Thyroid gland (tissue), 4 donors: ENCODE data around the gene CLASP1. TPM values are rescaled to one million over a fixed set of nuclear protein-coding genes. Genes with fewer than 3 reads are reported as not detected.
A peak's percentile ranks its signal among the peaks of the same experiment; 100 is the strongest.
"Not testable (repeated sequence)": the region's sequence is repeated elsewhere in the genome, so short reads cannot be mapped to it uniquely, and the experiment has no call there.

Experiments
- DNase-seq, 2 donors: peaks; one replicate each; pipeline ENCODE4 v3.0.0-alpha.2; 2019
- H3K27ac ChIP-seq, 3 donors: fragments of 200-600 bp; sonication (generic); 1 replicate in 2 of 3; 2 replicates in 1 of 3; pipeline ENCODE4 v1.5.1; 2016 to 2019; ENCODE audit warnings: mild to moderate bottlenecking in 1 of 3, moderate library complexity in 1 of 3
- H3K27me3 ChIP-seq: fragments of 200-600 bp; sonication (generic); one replicate; pipeline ENCODE4 v1.5.1; 2019
- H3K36me3 ChIP-seq, 2 donors: fragments of 200-600 bp; sonication (generic); one replicate each; pipeline ENCODE4 v1.5.1; 2016 to 2019
- H3K4me1 ChIP-seq, 2 donors: fragments of 200-600 bp; sonication (generic); one replicate each; pipeline ENCODE4 v1.5.1; 2017 to 2019
- H3K4me3 ChIP-seq, 3 donors: fragments of 200-600 bp; sonication (generic); replicated peaks in 1 of 3; 1 replicate in 2 of 3; 2 replicates in 1 of 3; pipeline ENCODE4 v1.5.1; 2016; ENCODE audit warnings: mild to moderate bottlenecking in 1 of 3
- H3K9me3 ChIP-seq: fragments of 200-600 bp; sonication (generic); one replicate; pipeline ENCODE4 v1.5.1; 2017
- POLR2A ChIP-seq, 2 donors: fragments of 450-650 bp; IDR thresholded peaks; one replicate each; pipeline ENCODE4 v1.6.1; 2017; ENCODE audit warnings: antibody characterized with exemption in 2 of 2, mild to moderate bottlenecking in 2 of 2, moderate library complexity in 1 of 2
- WGBS, 2 donors: methylation state at CpG; one replicate each; pipeline ENCODE4 v1.1.5; 2017; 5-methylcytosine and 5-hydroxymethylcytosine counted together
- intact Hi-C: fragments of 100-400 bp; cut with DNase I; formaldehyde crosslinking; loops from one replicate; pipeline ENCODE4 v1.15.1; 2023
- total RNA-seq, 4 donors: library from RNA; depleted of rRNA; stranded (reverse); fragments of >200 nt; gene quantifications; one replicate each; pipeline ENCODE4 v1.2.3, GENCODE V29; 2016
- TF ChIP-seq, protein P1 (sequence below), 6 experiments: fragments of 200-600 bp in 3 of 6; fragments of 450-650 bp in 3 of 6; sonication (generic) in 3 of 6; IDR thresholded peaks; one replicate each; pipeline ENCODE4 v1.5.1; 2016 to 2019; ENCODE audit warnings: antibody characterized with exemption in 6 of 6, mild to moderate bottlenecking in 2 of 6, inconsistent platforms in 1 of 6, moderate library complexity in 1 of 6

Gene CLASP1
- total RNA-seq, 4 donors from 2014 or later = 69.3 to 110 (median 98.3) TPM

- H3K27me3 ChIP-seq = no peaks in the 10 kb centered on the region
- H3K27ac ChIP-seq = peak overlapping the region in 1 of 3 donors; percentile 34
- TF ChIP-seq POLR2A (IDR thresholded peaks at IDR 0.05) = no peak
- TF ChIP-seq, protein P1, sequence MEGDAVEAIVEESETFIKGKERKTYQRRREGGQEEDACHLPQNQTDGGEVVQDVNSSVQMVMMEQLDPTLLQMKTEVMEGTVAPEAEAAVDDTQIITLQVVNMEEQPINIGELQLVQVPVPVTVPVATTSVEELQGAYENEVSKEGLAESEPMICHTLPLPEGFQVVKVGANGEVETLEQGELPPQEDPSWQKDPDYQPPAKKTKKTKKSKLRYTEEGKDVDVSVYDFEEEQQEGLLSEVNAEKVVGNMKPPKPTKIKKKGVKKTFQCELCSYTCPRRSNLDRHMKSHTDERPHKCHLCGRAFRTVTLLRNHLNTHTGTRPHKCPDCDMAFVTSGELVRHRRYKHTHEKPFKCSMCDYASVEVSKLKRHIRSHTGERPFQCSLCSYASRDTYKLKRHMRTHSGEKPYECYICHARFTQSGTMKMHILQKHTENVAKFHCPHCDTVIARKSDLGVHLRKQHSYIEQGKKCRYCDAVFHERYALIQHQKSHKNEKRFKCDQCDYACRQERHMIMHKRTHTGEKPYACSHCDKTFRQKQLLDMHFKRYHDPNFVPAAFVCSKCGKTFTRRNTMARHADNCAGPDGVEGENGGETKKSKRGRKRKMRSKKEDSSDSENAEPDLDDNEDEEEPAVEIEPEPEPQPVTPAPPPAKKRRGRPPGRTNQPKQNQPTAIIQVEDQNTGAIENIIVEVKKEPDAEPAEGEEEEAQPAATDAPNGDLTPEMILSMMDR (IDR thresholded peaks at IDR 0.05) = no peak
- peaks cover 0 to 6% of the 10 kb centered on the region in 2 donors for H3K4me1 ChIP-seq
- DNase-seq = no peak
- 91 to 97% methylated on average over 14 of the region's 15 CpGs for WGBS, 2 donors
- H3K4me3 ChIP-seq = no peak overlapping the region
- no peaks in the 10 kb centered on the region for H3K9me3 ChIP-seq
- intact Hi-C loops = no loop called here
- peaks cover 49 to 73% of the 10 kb centered on the region in 2 donors for H3K36me3 ChIP-seq
Measured at GRCh38 chr2:121348128-121348740, 301.0 kb downstream of the CLASP1 start.

- H3K9me3 ChIP-seq = no peaks in the 10 kb centered on the region
- 93 to 94% methylated on average over 8 of the region's 8 CpGs for WGBS, 2 donors
- TF ChIP-seq, protein P1 (IDR thresholded peaks at IDR 0.05) = no peak
- TF ChIP-seq POLR2A (IDR thresholded peaks at IDR 0.05) = no peak
- intact Hi-C loops = no loop called here
- H3K27ac ChIP-seq = no peak overlapping the region
- no peak for DNase-seq
- H3K36me3 ChIP-seq = peaks cover 49 to 62% of the 10 kb centered on the region in 2 donors
- no peaks in the 10 kb centered on the region for H3K27me3 ChIP-seq
- no peak overlapping the region for H3K4me3 ChIP-seq
- peaks cover 0 to 6% of the 10 kb centered on the region in 2 donors for H3K4me1 ChIP-seq
Measured at GRCh38 chr2:121346859-121347258, 302.4 kb downstream of the CLASP1 start.

DNA sequence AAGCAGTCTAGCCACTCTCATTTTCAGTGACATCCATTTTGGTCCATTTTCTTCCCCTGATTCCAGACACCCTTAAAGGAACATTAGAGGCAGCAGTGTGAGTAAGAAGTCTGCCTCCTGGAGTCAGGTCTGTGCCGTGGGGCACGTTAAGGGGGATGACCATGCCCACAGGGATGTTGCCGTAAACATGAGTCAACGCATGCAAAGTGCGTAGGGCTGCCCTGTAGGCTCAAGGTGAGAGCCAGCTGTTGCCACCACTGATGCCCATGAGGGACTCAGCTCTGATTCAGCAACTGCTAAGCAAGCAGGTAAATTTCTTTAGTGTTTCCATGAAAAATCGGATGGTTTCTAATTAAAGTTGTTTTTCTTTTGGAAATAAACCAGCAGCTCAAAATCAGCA, 302.9 kb downstream of the CLASP1 start:
- intact Hi-C loops = no loop called here
- Histone ChIP-seq H3K4me3 (no peak overlapping the region), H3K4me1 (peaks cover 0 to 8% of the 10 kb centered on the region in 2 donors), H3K9me3 (no peaks in the 10 kb centered on the region), H3K27me3 (no peaks in the 10 kb centered on the region), H3K36me3 (peaks cover 49 to 58% of the 10 kb centered on the region in 2 donors), H3K27ac (peak overlapping the region in 2 of 3 donors; percentile 16 to 31)
- WGBS, 2 donors = 88 to 91% methylated on average over 6 of the region's 6 CpGs
- DNase-seq = no peak
- no peak for TF ChIP-seq POLR2A (IDR thresholded peaks at IDR 0.05)
- TF ChIP-seq, protein P1 (IDR thresholded peaks at IDR 0.05) = no peak

- no peak for DNase-seq
- intact Hi-C loops = no loop called here
- H3K9me3 ChIP-seq = no peaks in the 10 kb centered on the region
- 89 to 95% methylated on average over 3 of the region's 3 CpGs for WGBS, 2 donors
- peak overlapping the region in 2 of 3 donors; percentile 16 to 31 for H3K27ac ChIP-seq
- peaks cover 4 to 14% of the 10 kb centered on the region in 2 donors for H3K4me1 ChIP-seq
- TF ChIP-seq, protein P1 (IDR thresholded peaks at IDR 0.05) = no peak
- TF ChIP-seq POLR2A (IDR thresholded peaks at IDR 0.05) = no peak
- H3K36me3 ChIP-seq = peaks cover 49 to 52% of the 10 kb centered on the region in 2 donors
- H3K4me3 ChIP-seq = no peak overlapping the region
- H3K27me3 ChIP-seq = no peaks in the 10 kb centered on the region
Measured at GRCh38 chr2:121345887-121346286, 303.4 kb downstream of the CLASP1 start.

DNA sequence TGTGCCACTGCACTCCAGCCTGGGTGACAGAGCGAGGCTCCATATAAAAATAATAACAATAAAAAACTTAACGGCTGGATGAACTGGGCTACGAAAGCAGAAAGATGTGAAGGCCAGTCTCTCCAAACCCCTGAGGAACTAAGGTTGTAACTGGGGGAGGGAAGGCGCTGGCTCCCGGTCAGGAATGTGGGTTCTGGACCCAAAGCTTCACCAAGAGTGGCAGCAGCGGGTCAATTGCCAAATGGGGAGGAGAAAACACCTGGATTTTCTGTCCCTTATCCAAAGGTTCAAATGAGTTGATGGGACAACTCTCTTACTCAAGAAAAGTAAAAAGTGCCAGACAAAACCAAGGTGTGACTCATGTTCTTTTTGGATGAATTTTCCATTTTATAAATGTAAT, 304.2 kb downstream of the CLASP1 start:
- Histone ChIP-seq H3K4me3 (no peak overlapping the region), H3K9me3 (no peaks in the 10 kb centered on the region), H3K36me3 (peaks cover 44 to 45% of the 10 kb centered on the region in 2 donors), H3K4me1 (peaks cover 4 to 21% of the 10 kb centered on the region in 2 donors), H3K27me3 (no peaks in the 10 kb centered on the region), H3K27ac (peak overlapping the region in 2 of 3 donors; percentile 16 to 31)
- TF ChIP-seq, protein P1 (IDR thresholded peaks at IDR 0.05) = no peak
- TF ChIP-seq POLR2A (IDR thresholded peaks at IDR 0.05) = no peak
- WGBS, 2 donors = 82 to 89% methylated on average over 6 of the region's 6 CpGs
- intact Hi-C loops = no loop called here
- peak; percentile 29 to 69 for DNase-seq

DNA sequence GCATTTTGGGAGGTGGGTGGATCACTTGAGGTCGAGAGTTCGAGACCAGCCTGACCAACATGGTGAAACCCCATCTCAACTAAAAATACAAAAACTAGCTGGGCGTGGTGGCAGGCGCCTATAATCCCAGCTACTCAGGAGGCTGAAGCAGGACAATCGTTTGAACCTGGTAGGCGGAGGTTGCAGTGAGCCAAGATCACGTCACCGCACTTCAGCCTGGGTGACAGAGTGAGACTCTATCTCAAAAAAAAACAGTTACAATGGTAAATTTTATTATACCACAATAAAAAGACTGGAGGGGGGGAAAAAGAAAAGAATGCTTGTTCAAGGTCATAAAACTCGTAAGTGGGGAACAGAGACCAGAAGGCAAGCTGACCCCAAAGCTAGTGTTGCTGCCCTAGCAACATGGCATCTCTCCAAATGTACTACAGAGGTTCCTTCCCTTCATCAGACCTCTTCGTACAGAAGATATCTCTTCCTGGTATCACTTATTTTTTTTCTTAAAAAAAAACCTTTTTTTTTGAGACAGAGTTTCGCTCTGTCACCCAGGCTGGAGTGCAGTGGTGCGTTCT, 305.3 kb downstream of the CLASP1 start:
- intact Hi-C loops, H3K27ac ChIP-seq, DNase-seq, H3K27me3 ChIP-seq, H3K4me3 ChIP-seq, H3K9me3 ChIP-seq: not testable (repeated sequence)
- Histone ChIP-seq H3K4me1 (peaks cover 4 to 25% of the 10 kb centered on the region in 2 donors), H3K36me3 (peaks cover 34 to 44% of the 10 kb centered on the region in 2 donors)
- WGBS, 2 donors = 94 to 95% methylated on average over 12 of the region's 12 CpGs
